Peyer's patch (tissue), 4 donors: ENCODE data around the gene SNX12. TPM values are rescaled to one million over a fixed set of nuclear protein-coding genes. Genes with fewer than 3 reads are reported as not detected.

Experiments used
- DNase-seq, 3 donors: peaks; one replicate each; pipeline ENCODE4 v3.0.0-alpha.2; 2017 to 2019
- H3K27ac ChIP-seq, 4 donors: fragments of 200-600 bp; sonication (generic); one replicate each; pipeline ENCODE4 v1.5.1; 2016 to 2019
- H3K27me3 ChIP-seq, 2 donors: fragments of 200-600 bp; sonication (generic); one replicate each; pipeline ENCODE4 v1.5.1; 2019
- H3K36me3 ChIP-seq, 3 donors: fragments of 200-600 bp; sonication (generic); one replicate each; pipeline ENCODE4 v1.5.1; 2016 to 2019
- H3K4me1 ChIP-seq, 4 donors: fragments of 200-600 bp; sonication (generic); one replicate each; pipeline ENCODE4 v1.5.1; 2016 to 2019
- H3K4me3 ChIP-seq, 4 donors: fragments of 200-600 bp; sonication (generic); 1 replicate in 3 of 4; 2 replicates in 1 of 4; pipeline ENCODE4 v1.5.1; 2016 to 2019; ENCODE audit warnings: mild to moderate bottlenecking in 1 of 4
- H3K9me3 ChIP-seq, 4 donors: fragments of 200-600 bp; sonication (generic); one replicate each; pipeline ENCODE4 v1.5.1; 2016 to 2019; ENCODE audit warnings: mild to moderate bottlenecking in 1 of 4
- POLR2A ChIP-seq, 2 donors: fragments of 450-650 bp; IDR thresholded peaks; one replicate each; pipeline ENCODE4 v1.5.1; 2017; ENCODE audit warnings: antibody characterized with exemption in 2 of 2, mild to moderate bottlenecking in 2 of 2, moderate library complexity in 2 of 2
- total RNA-seq, 4 donors: library from RNA; depleted of rRNA; stranded (reverse); fragments of >200 nt; gene quantifications; one replicate each; pipeline ENCODE4 v1.1.0, GENCODE V29; 2016
- TF ChIP-seq, protein P1 (sequence below), 6 experiments: fragments of 450-650 bp in 4 of 6; fragments of 200-600 bp in 2 of 6; sonication (generic) in 1 of 6; IDR thresholded peaks; one replicate each; pipeline ENCODE4 v1.5.1; 2017 to 2019; ENCODE audit warnings: antibody characterized with exemption in 6 of 6, mild to moderate bottlenecking in 3 of 6, moderate library complexity in 1 of 6

SNX12 gene
- total RNA-seq, 4 donors from 2014 or later, result 62.7 to 108 (median 67.5) TPM

DNA sequence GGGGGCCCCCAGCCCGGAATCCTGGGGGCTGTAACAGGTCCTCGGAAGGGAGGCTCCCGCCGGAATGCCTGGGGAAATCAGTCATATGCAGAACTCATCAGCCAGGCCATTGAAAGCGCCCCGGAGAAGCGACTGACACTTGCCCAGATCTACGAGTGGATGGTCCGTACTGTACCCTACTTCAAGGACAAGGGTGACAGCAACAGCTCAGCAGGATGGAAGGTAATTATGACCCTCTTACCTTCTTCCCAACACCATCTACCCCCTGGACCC is 28.6 kb upstream of the SNX12 start:
- Histone ChIP-seq H3K27me3 (no peaks in the 10 kb centered on the region), H3K4me3 (peak overlapping the region; percentile 51 to 68 (median 58)), H3K4me1 (no peaks in the 10 kb centered on the region), H3K36me3 (no peaks in the 10 kb centered on the region), H3K27ac (peak overlapping the region in 3 of 4 donors; percentile 63 to 77 (median 72)), H3K9me3 (no peaks in the 10 kb centered on the region)
- TF ChIP-seq, protein P1, sequence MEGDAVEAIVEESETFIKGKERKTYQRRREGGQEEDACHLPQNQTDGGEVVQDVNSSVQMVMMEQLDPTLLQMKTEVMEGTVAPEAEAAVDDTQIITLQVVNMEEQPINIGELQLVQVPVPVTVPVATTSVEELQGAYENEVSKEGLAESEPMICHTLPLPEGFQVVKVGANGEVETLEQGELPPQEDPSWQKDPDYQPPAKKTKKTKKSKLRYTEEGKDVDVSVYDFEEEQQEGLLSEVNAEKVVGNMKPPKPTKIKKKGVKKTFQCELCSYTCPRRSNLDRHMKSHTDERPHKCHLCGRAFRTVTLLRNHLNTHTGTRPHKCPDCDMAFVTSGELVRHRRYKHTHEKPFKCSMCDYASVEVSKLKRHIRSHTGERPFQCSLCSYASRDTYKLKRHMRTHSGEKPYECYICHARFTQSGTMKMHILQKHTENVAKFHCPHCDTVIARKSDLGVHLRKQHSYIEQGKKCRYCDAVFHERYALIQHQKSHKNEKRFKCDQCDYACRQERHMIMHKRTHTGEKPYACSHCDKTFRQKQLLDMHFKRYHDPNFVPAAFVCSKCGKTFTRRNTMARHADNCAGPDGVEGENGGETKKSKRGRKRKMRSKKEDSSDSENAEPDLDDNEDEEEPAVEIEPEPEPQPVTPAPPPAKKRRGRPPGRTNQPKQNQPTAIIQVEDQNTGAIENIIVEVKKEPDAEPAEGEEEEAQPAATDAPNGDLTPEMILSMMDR (IDR thresholded peaks at IDR 0.05), result no peak
- no peak for TF ChIP-seq POLR2A (IDR thresholded peaks at IDR 0.05)
- no peak for DNase-seq

DNA sequence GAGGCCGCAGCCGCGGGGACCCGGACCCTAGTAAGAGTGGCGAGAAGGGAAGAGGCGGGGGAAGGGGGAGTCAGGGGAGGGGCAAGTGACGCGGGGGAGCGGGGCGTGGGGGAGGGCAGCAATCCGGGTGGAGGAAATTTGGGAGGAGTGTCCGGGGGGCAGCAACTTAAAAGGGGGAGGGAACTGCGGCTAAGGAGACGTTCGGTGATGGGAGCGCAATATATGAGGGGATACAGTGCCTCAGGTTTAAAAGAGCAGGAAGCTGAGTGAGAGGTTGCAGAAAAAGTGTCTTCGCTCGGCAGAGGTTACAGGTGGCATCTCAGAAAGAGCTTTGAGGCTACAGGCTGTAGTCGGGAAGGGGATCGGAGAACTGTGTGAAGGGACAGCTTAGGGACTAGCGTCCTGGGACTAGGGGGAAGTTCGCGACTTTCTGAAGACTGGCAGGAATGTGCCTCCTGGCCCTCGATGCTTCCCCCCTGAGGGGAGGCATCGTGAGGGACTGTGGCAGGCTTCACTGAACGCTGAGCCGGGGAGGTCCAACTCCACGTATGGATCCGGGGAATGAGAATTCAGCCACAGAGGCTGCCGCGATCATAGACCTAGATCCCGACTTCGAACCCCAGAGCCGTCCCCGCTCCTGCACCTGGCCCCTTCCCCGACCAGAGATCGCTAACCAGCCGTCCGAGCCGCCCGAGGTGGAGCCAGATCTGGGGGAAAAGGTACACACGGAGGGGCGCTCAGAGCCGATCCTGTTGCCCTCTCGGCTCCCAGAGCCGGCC is 28.0 kb upstream of the SNX12 start:
- Histone ChIP-seq H3K27ac (peak overlapping the region; percentile 63 to 83 (median 74)), H3K9me3 (no peaks in the 10 kb centered on the region)
- peak in 1 of 3 donors; percentile 51 for DNase-seq

DNA sequence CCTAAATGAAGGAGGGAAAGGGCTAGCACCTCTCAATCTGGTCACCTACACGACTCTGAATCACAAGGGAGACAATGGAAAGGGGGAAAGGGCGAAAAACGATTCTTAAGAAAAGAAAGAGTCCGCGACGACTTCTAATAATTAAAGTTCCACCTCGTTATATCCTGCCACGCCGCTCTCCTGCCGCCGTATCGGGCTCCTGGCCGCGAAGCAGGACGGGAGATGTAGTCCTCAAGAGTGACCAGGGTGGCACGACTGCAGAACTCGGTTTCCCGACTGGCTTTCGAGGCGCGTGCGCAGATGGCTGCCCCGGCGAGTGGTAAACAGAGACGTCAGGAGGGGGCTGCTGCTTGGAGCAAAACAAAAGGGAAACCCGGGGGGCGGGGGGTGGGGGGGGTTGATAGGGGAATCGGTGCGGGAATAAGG is 27.4 kb upstream of the SNX12 start, which contains the start of gene FOXO4:
TSS of gene FOXO4 (plus strand) at position 297 of the 426 bp plus-strand sequence. CDS start 678 bp downstream, outside the sequence.
- no peaks in the 10 kb centered on the region for H3K4me1 ChIP-seq

More for the DNA sequence above, 28.0 kb upstream of the SNX12 start:
- Histone ChIP-seq H3K36me3 (no peaks in the 10 kb centered on the region), H3K27me3 (no peaks in the 10 kb centered on the region), H3K4me1 (no peaks in the 10 kb centered on the region), H3K4me3 (peak overlapping the region; percentile 51 to 68 (median 58))
- no peak for TF ChIP-seq POLR2A (IDR thresholded peaks at IDR 0.05)
- TF ChIP-seq, protein P1 (IDR thresholded peaks at IDR 0.05), result no peak

DNA sequence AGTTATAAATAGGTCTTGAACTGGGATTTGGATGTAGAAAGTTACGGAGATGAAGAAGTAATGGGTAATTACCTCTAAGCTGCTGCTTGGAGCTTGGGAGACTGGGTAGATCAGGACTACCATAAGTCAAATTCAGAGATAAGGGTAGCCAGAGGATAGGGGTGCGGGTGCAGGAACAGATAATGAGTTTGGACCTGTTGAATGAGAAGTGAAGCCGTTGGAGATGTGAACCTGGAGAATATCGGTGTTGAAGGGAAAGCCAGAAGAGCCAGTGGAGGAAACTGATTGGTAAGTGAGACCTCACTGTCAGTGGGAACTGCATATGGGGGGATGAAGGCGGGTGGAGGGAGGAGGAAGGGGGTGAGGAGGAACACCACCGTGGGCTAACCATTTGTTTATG is 26.9 kb upstream of the SNX12 start:
- Histone ChIP-seq H3K27me3 (no peaks in the 10 kb centered on the region), H3K27ac (peak overlapping the region in 1 of 4 donors; percentile 72), H3K9me3 (no peaks in the 10 kb centered on the region), H3K4me3 (peak overlapping the region; percentile 51 to 68 (median 58)), H3K36me3 (no peaks in the 10 kb centered on the region), H3K4me1 (no peaks in the 10 kb centered on the region)
- DNase-seq, result no peak
- TF ChIP-seq, protein P1 (IDR thresholded peaks at IDR 0.05), result no peak
- no peak for TF ChIP-seq POLR2A (IDR thresholded peaks at IDR 0.05)

More for the DNA sequence above, 27.4 kb upstream of the SNX12 start, which contains the start of gene FOXO4:
- peak in 1 of 2 donors; percentile 21 for TF ChIP-seq POLR2A (IDR thresholded peaks at IDR 0.05)
- TF ChIP-seq, protein P1 (IDR thresholded peaks at IDR 0.05), result no peak
- Histone ChIP-seq H3K27ac (peak within 1 kb of the TSS; percentile 63 to 83 (median 74)), H3K9me3 (no peaks in the 10 kb centered on the region), H3K27me3 (no peaks in the 10 kb centered on the region), H3K4me3 (peak within 1 kb of the TSS; percentile 51 to 68 (median 58)), H3K36me3 (no peaks in the 10 kb centered on the region)
- DNase-seq, result peak; percentile 86 to 97 (median 92)

DNA sequence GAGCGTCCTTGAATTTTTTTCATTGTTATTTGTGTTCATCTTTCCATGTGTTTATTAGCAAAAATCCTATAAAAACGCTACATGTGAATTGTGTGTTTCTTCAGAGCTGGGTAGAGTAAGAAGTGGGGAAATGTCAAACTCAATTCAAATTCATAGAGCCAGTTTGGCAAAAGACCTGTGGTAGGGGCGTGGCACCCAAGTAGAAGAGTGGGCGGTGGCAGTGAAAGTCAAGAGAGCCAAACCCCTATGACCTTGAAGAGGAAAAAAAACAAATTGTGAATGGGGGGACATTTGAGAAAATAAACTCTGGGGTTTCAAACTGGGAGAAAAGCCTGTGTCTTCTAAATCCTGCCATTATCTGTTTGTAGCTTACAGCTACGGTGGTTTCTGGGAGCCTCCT is 23.1 kb upstream of the SNX12 start:
- no peak for DNase-seq
- TF ChIP-seq, protein P1 (IDR thresholded peaks at IDR 0.05), result no peak
- no peak for TF ChIP-seq POLR2A (IDR thresholded peaks at IDR 0.05)
- Histone ChIP-seq H3K9me3 (no peaks in the 10 kb centered on the region), H3K27ac (no peak overlapping the region), H3K27me3 (no peaks in the 10 kb centered on the region), H3K4me3 (no peak overlapping the region), H3K36me3 (no peaks in the 10 kb centered on the region), H3K4me1 (no peaks in the 10 kb centered on the region)
